Measurements from ENCODE around the gene CEP41. TPM values are rescaled to one million over a fixed set of nuclear protein-coding genes. Genes with fewer than 3 reads are reported as not detected.

The CEP41 gene
- total RNA-seq, 2 experiments from 2014 or later = 3.3 to 4.8 TPM

- Mint-ChIP-seq H3K4me1 (ENCODE audit: low read depth) (peaks cover 33% of the 10 kb centered on the region), H3K4me3 (no peak overlapping the region), H3K36me3 (ENCODE audit: low read depth) (no peaks in the 10 kb centered on the region), H3K27me3 (no peaks in the 10 kb centered on the region), H3K27ac (no peak overlapping the region), H3K9me3 (no peaks in the 10 kb centered on the region)
- CTCF ChIA-PET = no interaction called here
- Histone ChIP-seq H3K4me3 (ENCODE audit: low read length) (no peak overlapping the region), H3K4me1 (ENCODE audit: insufficient read depth, low read length) (peaks cover 24% of the 10 kb centered on the region), H3K27ac (ENCODE audit: low read depth in 1 of 2, low read length in 2 of 2) (no peak overlapping the region), H3K36me3 (ENCODE audit: insufficient read depth, low read length) (no peaks in the 10 kb centered on the region), H3K9me3 (ENCODE audit: control insufficient read depth in 1 of 2, insufficient read depth in 1 of 2, low read length in 2 of 2) (peaks cover 0 to 3% of the 10 kb centered on the region in 2 experiments), H3K27me3 (ENCODE audit: control insufficient read depth in 1 of 2, insufficient read depth in 2 of 2, low read length in 2 of 2) (peaks cover 0 to 2% of the 10 kb centered on the region in 2 experiments)
- POLR2A ChIA-PET = no interaction called here
- no peak for ATAC-seq (ENCODE audit: poor library complexity)
- DNase-seq = no peak
- intact Hi-C loops (cut with DNase I, micrococcal nuclease) = no loop called here
- no peak for TF ChIP-seq CTCF (IDR thresholded peaks at IDR 0.05)
These were observed 75.7 kb downstream of the CEP41 start for GRCh38 chr7:130365088-130365487.

- no peak overlapping the region for H3K4me3 Mint-ChIP-seq
- no peaks in the 10 kb centered on the region for H3K36me3 Mint-ChIP-seq (ENCODE audit: low read depth)
- Histone ChIP-seq H3K36me3 (ENCODE audit: insufficient read depth, low read length) (no peaks in the 10 kb centered on the region), H3K27ac (ENCODE audit: low read depth in 1 of 2, low read length in 2 of 2) (no peak overlapping the region), H3K4me1 (ENCODE audit: insufficient read depth, low read length) (peaks cover 24% of the 10 kb centered on the region), H3K9me3 (ENCODE audit: control insufficient read depth in 1 of 2, insufficient read depth in 1 of 2, low read length in 2 of 2) (peaks cover 4 to 6% of the 10 kb centered on the region in 2 experiments), H3K4me3 (ENCODE audit: low read length) (no peak overlapping the region), H3K27me3 (ENCODE audit: control insufficient read depth in 1 of 2, insufficient read depth in 2 of 2, low read length in 2 of 2) (peaks cover 0 to 2% of the 10 kb centered on the region in 2 experiments)
- ChIA-PET POLR2A (no interaction called here), CTCF (no interaction called here)
- peaks cover 4% of the 10 kb centered on the region for H3K9me3 Mint-ChIP-seq
- ATAC-seq (ENCODE audit: poor library complexity) (no peak), DNase-seq (no peak)
- H3K4me1 Mint-ChIP-seq (ENCODE audit: low read depth) = peaks cover 26% of the 10 kb centered on the region
- no peak overlapping the region for H3K27ac Mint-ChIP-seq
- intact Hi-C loops (cut with DNase I, micrococcal nuclease) = no loop called here
- no peak for TF ChIP-seq CTCF (IDR thresholded peaks at IDR 0.05)
- H3K27me3 Mint-ChIP-seq = no peaks in the 10 kb centered on the region
These were observed 76.4 kb downstream of the CEP41 start for GRCh38 chr7:130364451-130364850.

GRCh38 chr7:130363026-130363847 is 77.6 kb downstream of the CEP41 start:
- Histone ChIP-seq H3K9me3 (ENCODE audit: control insufficient read depth in 1 of 2, insufficient read depth in 1 of 2, low read length in 2 of 2) (peaks cover 10 to 11% of the 10 kb centered on the region in 2 experiments), H3K4me1 (ENCODE audit: insufficient read depth, low read length) (peaks cover 18% of the 10 kb centered on the region), H3K27ac (ENCODE audit: low read depth in 1 of 2, low read length in 2 of 2) (no peak overlapping the region), H3K4me3 (ENCODE audit: low read length) (no peak overlapping the region), H3K36me3 (ENCODE audit: insufficient read depth, low read length) (no peaks in the 10 kb centered on the region), H3K27me3 (ENCODE audit: control insufficient read depth in 1 of 2, insufficient read depth in 2 of 2, low read length in 2 of 2) (peaks cover 0 to 2% of the 10 kb centered on the region in 2 experiments)
- no peak overlapping the region for H3K27ac Mint-ChIP-seq
- no peaks in the 10 kb centered on the region for H3K27me3 Mint-ChIP-seq
- TF ChIP-seq CTCF (IDR thresholded peaks at IDR 0.05) = no peak
- peaks cover 5% of the 10 kb centered on the region for H3K9me3 Mint-ChIP-seq
- H3K4me1 Mint-ChIP-seq (ENCODE audit: low read depth) = peaks cover 14% of the 10 kb centered on the region
- H3K4me3 Mint-ChIP-seq = no peak overlapping the region
- intact Hi-C loops (cut with DNase I, micrococcal nuclease) = no loop called here
- no peaks in the 10 kb centered on the region for H3K36me3 Mint-ChIP-seq (ENCODE audit: low read depth)
- POLR2A ChIA-PET = no interaction called here
- DNase-seq (no peak), ATAC-seq (ENCODE audit: poor library complexity) (no peak)
- CTCF ChIA-PET = no interaction called here
